H1 (cell line): Measurements from ENCODE around the gene REPS2. TPM values are rescaled to one million over a fixed set of nuclear protein-coding genes. Genes with fewer than 3 reads are reported as not detected.

Experiments used
- CTCF ChIA-PET: fragments of 300-600 bp; sonication (Branson Sonifier 250); formaldehyde crosslinking; loops from one replicate; lab custom pipeline; 2021; ENCODE audit not compliant: partially characterized antibody; lab: Charles Lee
- POLR2A ChIA-PET: fragments of 300-600 bp; sonication (Branson Sonifier 250); formaldehyde crosslinking; loops from one replicate; lab custom pipeline; 2021; ENCODE audit warnings: inconsistent platforms; ENCODE audit not compliant: partially characterized antibody; lab: Charles Lee
- DNase-seq, 2 experiments: peaks; one replicate each; pipeline versions ENCODE4 v3.0.0 to v3.0.0-alpha.2; 2010 to 2022; ENCODE audit warnings: low spot score in 2 of 2, low read depth in 1 of 2, mixed read lengths in 1 of 2
- FAIRE-seq: peaks from 2 replicates; lab custom pipeline; 2011; peaks lifted over from hg19 to GRCh38; lab: Jason Lieb, UNC
- H2AFZ ChIP-seq: 2 replicates; pipeline ENCODE4 v1.8.1; 2012; ENCODE audit warnings: low read length, inconsistent platforms
- H2AK5ac ChIP-seq: 2 replicates; pipeline ENCODE4 v1.6.1; 2013; ENCODE audit warnings: low read depth, low read length
- H2BK120ac ChIP-seq: replicated peaks from 2 replicates; pipeline ENCODE3; 2013; ENCODE audit warnings: low read depth, low read length, inconsistent platforms
- H2BK12ac ChIP-seq: 2 replicates; pipeline ENCODE4 v1.6.1; 2013; ENCODE audit warnings: low read depth, low read length
- H2BK15ac ChIP-seq: 2 replicates; pipeline ENCODE4 v1.6.1; 2013; ENCODE audit warnings: low read length
- H2BK20ac ChIP-seq: 2 replicates; pipeline ENCODE4 v1.6.1; 2013; ENCODE audit warnings: low read length
- H2BK5ac ChIP-seq: 2 replicates; pipeline ENCODE4 v1.6.1; 2013; ENCODE audit warnings: low read depth, low read length
- H3K14ac ChIP-seq: 2 replicates; pipeline ENCODE4 v1.6.1; 2013; ENCODE audit warnings: inconsistent platforms; ENCODE audit not compliant: insufficient read length
- H3K18ac ChIP-seq: 2 replicates; pipeline ENCODE4 v1.6.1; 2013; ENCODE audit warnings: low read length; ENCODE audit errors: extremely low read depth
- H3K23ac ChIP-seq: 2 replicates; pipeline ENCODE4 v1.6.1; 2013; ENCODE audit warnings: inconsistent platforms; ENCODE audit not compliant: insufficient read length
- H3K23me2 ChIP-seq: 2 replicates; pipeline ENCODE4 v1.6.1; 2013; ENCODE audit warnings: low read depth, low read length
- H3K27ac ChIP-seq: 2 replicates; pipeline ENCODE4 v1.6.1; 2011; ENCODE audit warnings: low read depth, low read length, inconsistent platforms
- H3K27me3 ChIP-seq, 4 experiments: replicated peaks in 1 of 4; 1 replicate in 1 of 4; 2 replicates in 3 of 4; pipeline versions ENCODE4 v1.6.1 to v1.8.1; 2011 to 2013; ENCODE audit warnings: low read length in 3 of 4, mild to moderate bottlenecking in 3 of 4, inconsistent platforms in 2 of 4, mixed read lengths in 2 of 4, moderate library complexity in 1 of 4; ENCODE audit not compliant: control insufficient read depth in 3 of 4, insufficient read depth in 3 of 4; ENCODE audit errors: extremely low read depth in 1 of 4
- H3K36me3 ChIP-seq, 4 experiments: 2 replicates each; pipeline versions ENCODE4 v1.6.1 to v1.8.1; 2011 to 2013; ENCODE audit warnings: mild to moderate bottlenecking in 4 of 4, low read length in 3 of 4, moderate library complexity in 2 of 4, control low read depth in 1 of 4, inconsistent platforms in 1 of 4; ENCODE audit not compliant: insufficient read depth in 4 of 4, control insufficient read depth in 2 of 4
- H3K4ac ChIP-seq: replicated peaks from 2 replicates; pipeline ENCODE3; 2013; ENCODE audit warnings: low read length, low read depth, mixed read lengths, inconsistent platforms; ENCODE audit not compliant: insufficient read length
- H3K4me1 ChIP-seq, 4 experiments: replicated peaks in 1 of 4; 1 replicate in 1 of 4; 2 replicates in 3 of 4; pipeline versions ENCODE4 v1.6.1 to v1.8.1; 2011 to 2013; ENCODE audit warnings: low read length in 3 of 4, inconsistent platforms in 2 of 4, mixed read lengths in 1 of 4; ENCODE audit not compliant: insufficient read depth in 4 of 4, control insufficient read depth in 3 of 4
- H3K4me2 ChIP-seq, 2 experiments: 2 replicates each; pipeline versions ENCODE4 v1.6.1 to v1.8.1; 2011 to 2013; ENCODE audit warnings: low read depth in 2 of 2, low read length in 2 of 2, control low read depth in 1 of 2, inconsistent platforms in 1 of 2, mild to moderate bottlenecking in 1 of 2; ENCODE audit not compliant: insufficient read depth in 1 of 2
- H3K4me3 ChIP-seq, 4 experiments: fragments of 200-600, 300-600 bp in 1 of 4; sonication (generic), shearing (Covaris generic), sonication (Bioruptor Twin) in 1 of 4; 2 replicates each; pipeline versions ENCODE4 v1.5.1 to v1.8.1; 2011 to 2016; ENCODE audit warnings: low read length in 4 of 4, low read depth in 3 of 4, control low read depth in 2 of 4, inconsistent platforms in 2 of 4, mild to moderate bottlenecking in 2 of 4, mixed read lengths in 1 of 4, moderate library complexity in 1 of 4; ENCODE audit not compliant: insufficient read depth in 2 of 4; ENCODE audit errors: extremely low read depth in 1 of 4
- H3K56ac ChIP-seq: replicated peaks from 2 replicates; pipeline ENCODE3; 2013; ENCODE audit warnings: low read depth, mild to moderate bottlenecking, mixed read lengths, low read length, inconsistent platforms; ENCODE audit not compliant: insufficient read length
- H3K79me1 ChIP-seq: 2 replicates; pipeline ENCODE4 v1.6.1; 2013; ENCODE audit warnings: low read depth, low read length, control low read depth
- H3K79me2 ChIP-seq, 2 experiments: 2 replicates each; pipeline versions ENCODE4 v1.6.1 to v1.8.1; 2012 to 2013; ENCODE audit warnings: low read length in 2 of 2, mild to moderate bottlenecking in 2 of 2, inconsistent platforms in 1 of 2; ENCODE audit not compliant: insufficient read depth in 2 of 2, control insufficient read depth in 1 of 2
- H3K9ac ChIP-seq, 4 experiments: replicated peaks in 1 of 4; 1 replicate in 1 of 4; 2 replicates in 3 of 4; pipeline versions ENCODE4 v1.6.1 to v1.8.1; 2011 to 2013; ENCODE audit warnings: low read depth in 3 of 4, low read length in 3 of 4, control low read depth in 2 of 4, mild to moderate bottlenecking in 2 of 4, moderate library complexity in 2 of 4, inconsistent platforms in 1 of 4; ENCODE audit errors: extremely low read depth in 1 of 4
- H3K9me3 ChIP-seq, 2 experiments: 2 replicates each; pipeline versions ENCODE4 v1.6.1 to v1.8.1; 2012 to 2013; ENCODE audit warnings: mild to moderate bottlenecking in 2 of 2, moderate library complexity in 2 of 2, control low read depth in 1 of 2, inconsistent platforms in 1 of 2, low read depth in 1 of 2, low read length in 1 of 2, mixed read lengths in 1 of 2; ENCODE audit not compliant: insufficient read depth in 2 of 2
- H4K20me1 ChIP-seq, 2 experiments: replicated peaks in 1 of 2; 2 replicates each; pipeline versions ENCODE3 to v1.8.1; 2011 to 2013; ENCODE audit warnings: inconsistent platforms in 2 of 2, low read length in 2 of 2, mild to moderate bottlenecking in 1 of 2; ENCODE audit not compliant: insufficient read depth in 2 of 2, control insufficient read depth in 1 of 2
- H4K5ac ChIP-seq: 2 replicates; pipeline ENCODE4 v1.6.1; 2013; ENCODE audit warnings: low read length, low read depth, mixed read lengths, inconsistent platforms; ENCODE audit not compliant: insufficient read length
- H4K8ac ChIP-seq: 2 replicates; pipeline ENCODE4 v1.8.0; 2013; ENCODE audit warnings: mild to moderate bottlenecking, moderate library complexity, low read length, inconsistent platforms; ENCODE audit not compliant: insufficient read depth; ENCODE audit errors: extremely low read depth
- H4K91ac ChIP-seq: replicated peaks from 2 replicates; pipeline ENCODE3; 2013; ENCODE audit warnings: low read length, mixed read lengths, inconsistent platforms; ENCODE audit not compliant: insufficient read length
- CBX8 ChIP-seq: fragments of 300-800, 300-1000 bp; sonication (generic); IDR thresholded peaks from 2 replicates; pipeline ENCODE4 v1.7.1; 2016; ENCODE audit warnings: low read depth, low read length, borderline replicate concordance
- CHD1 ChIP-seq: IDR thresholded peaks from 2 replicates; pipeline ENCODE4 v1.6.1; 2012; ENCODE audit warnings: low read depth, low read length, improper control_type of control experiment
- WGBS, 2 experiments: shearing (Covaris generic) in 1 of 2; methylation state at CpG; one replicate each; pipeline versions ENCODE4 v1.1.6 to v1.1.7; 2013 to 2015; ENCODE audit warnings: low lambda C conversion rate in 2 of 2, mixed read lengths in 2 of 2, inconsistent platforms in 1 of 2, low coverage in 1 of 2, missing lambda C conversion rate in 1 of 2; ENCODE audit not compliant: insufficient replicate concordance in 2 of 2, insufficient coverage in 1 of 2, insufficient read length in 1 of 2; ENCODE audit errors: extremely low coverage in 1 of 2, missing lambda C conversion rate in 1 of 2; 5-methylcytosine and 5-hydroxymethylcytosine counted together
- polyA plus RNA-seq, 7 experiments: library from polyadenylated mRNA; depleted of rRNA in 3 of 7; stranded (reverse) in 5 of 7; unstranded in 2 of 7; fragments of >200 nt in 5 of 7; fragments of 200-250 nt in 2 of 7; gene quantifications; 1 replicate in 5 of 7; 2 replicates in 1 of 7; 4 replicates in 1 of 7; pipeline versions ENCODE4 v1.2.1 to v1.2.3, GENCODE V29; 2011 to 2013; ENCODE audit warnings: missing spikeins in 2 of 7, mixed read lengths in 2 of 7
- total RNA-seq: library from RNA; stranded (reverse); fragmentation: NEBNext Ultra II Directional; extraction: Animal tissue kit (Norgen Biotek cat#: 25700); gene quantifications from 2 replicates; pipeline ENCODE4 v1.2.1, GENCODE V29; 2021

Gene REPS2
- total and polyA plus RNA-seq, 2 of the 8 experiments (the other 6 are each of a cell fraction or from before 2014, with no cell fraction given): 0.79 to 4.3 TPM

DNA sequence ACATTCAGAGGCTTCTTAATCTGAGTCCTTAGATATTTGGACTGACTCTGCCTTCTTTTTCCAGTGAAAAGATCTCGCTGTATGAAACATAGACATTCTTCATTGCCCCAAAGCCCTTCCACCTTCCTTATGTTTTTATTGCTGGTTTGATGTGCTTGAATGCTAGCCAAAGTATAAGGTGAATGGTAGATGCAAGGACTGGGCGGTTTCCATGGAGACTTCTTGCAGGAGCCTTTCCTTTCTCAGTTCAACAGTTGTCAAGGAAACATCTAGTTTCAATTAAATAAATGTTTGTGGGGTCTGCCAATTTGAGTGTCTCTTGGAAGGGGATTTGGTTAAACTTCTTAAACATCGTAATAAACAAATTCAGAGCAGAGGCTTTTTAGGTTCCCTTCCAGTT lies 46.0 kb downstream of the REPS2 start:
- Histone ChIP-seq H2BK12ac (no peak overlapping the region), H2AK5ac (no peak overlapping the region), H4K91ac (no peak overlapping the region), H3K79me1 (no peaks in the 10 kb centered on the region), H3K9ac (no peak overlapping the region), H3K79me2 (no peaks in the 10 kb centered on the region), H3K9me3 (no peaks in the 10 kb centered on the region), H3K23ac (no peak overlapping the region), H4K20me1 (peaks cover 0 to 2% of the 10 kb centered on the region in 2 experiments), H4K5ac (no peak overlapping the region), H3K36me3 (no peaks in the 10 kb centered on the region), H3K27me3 (no peaks in the 10 kb centered on the region), H2BK5ac (no peak overlapping the region), H3K18ac (no peak overlapping the region), H3K4me2 (no peak overlapping the region), H2AFZ (no peak overlapping the region), H3K4me3 (no peak overlapping the region), H2BK20ac (no peak overlapping the region), H2BK120ac (no peak overlapping the region), H3K4ac (no peak overlapping the region), H3K23me2 (no peaks in the 10 kb centered on the region), H2BK15ac (no peak overlapping the region), H3K4me1 (no peaks in the 10 kb centered on the region), H3K56ac (no peak overlapping the region), H4K8ac (no peak overlapping the region), H3K14ac (no peak overlapping the region), H3K27ac (no peak overlapping the region)
- TF ChIP-seq CBX8 (no peak), CHD1 (no peak)
- CTCF ChIA-PET: interaction anchor here (1.0 to 2.8 kb wide), 7 partner anchors 11 to 106 kb away, joined by 3 to 14 read pairs (median 5); no protein-coding TSS in a partner anchor
- DNase-seq: no peak
- FAIRE-seq: no peak
- POLR2A ChIA-PET: no interaction called here
- WGBS, 2 experiments: 83% methylated on average over 3 of the region's 3 CpGs; no CpG with 5 or more reads in 1 of the 2 experiments
